Right renal cortex interstitium (tissue), 3 donors: ENCODE measurements around the gene COQ9. TPM values are rescaled to one million over a fixed set of nuclear protein-coding genes. Genes with fewer than 3 reads are reported as not detected.
"Not testable (repeated sequence)": the region's sequence is repeated elsewhere in the genome, so short reads cannot be mapped to it uniquely, and the experiment has no call there.

Experiments
- DNase-seq, 3 donors: peaks; one replicate each; pipeline ENCODE4 v3.0.0-alpha.2; 2013; ENCODE audit warnings: low read depth in 3 of 3, low spot score in 2 of 3
- polyA plus RNA-seq, 3 donors: library from polyadenylated mRNA; unstranded; fragments of 120-200 nt; gene quantifications; one replicate each; pipeline ENCODE4 v1.2.1, GENCODE V29; 2013; ENCODE audit not compliant: insufficient read length in 3 of 3

Gene COQ9
- polyA plus RNA-seq = 100 to 1,000 TPM in 2 of 3 donors, 10 to 100 TPM in 1; 97.3 to 101 (median 100) TPM

GRCh38 chr16:57447186-57447962 lies at the start of gene COQ9, which contains the start of gene CIAPIN1:
Gene COQ9 (plus strand): TSS chr16:57447479. CDS start chr16:57447506, 27 bp downstream.
Gene CIAPIN1 (minus strand): TSS chr16:57447385. CDS start chr16:57440928, 6,457 bp downstream.
- peak; percentile 76 to 90 (median 85) for DNase-seq

GRCh38 chr16:57397493-57397892 lies 49.8 kb upstream of the COQ9 start:
- not testable (repeated sequence) for DNase-seq

DNA sequence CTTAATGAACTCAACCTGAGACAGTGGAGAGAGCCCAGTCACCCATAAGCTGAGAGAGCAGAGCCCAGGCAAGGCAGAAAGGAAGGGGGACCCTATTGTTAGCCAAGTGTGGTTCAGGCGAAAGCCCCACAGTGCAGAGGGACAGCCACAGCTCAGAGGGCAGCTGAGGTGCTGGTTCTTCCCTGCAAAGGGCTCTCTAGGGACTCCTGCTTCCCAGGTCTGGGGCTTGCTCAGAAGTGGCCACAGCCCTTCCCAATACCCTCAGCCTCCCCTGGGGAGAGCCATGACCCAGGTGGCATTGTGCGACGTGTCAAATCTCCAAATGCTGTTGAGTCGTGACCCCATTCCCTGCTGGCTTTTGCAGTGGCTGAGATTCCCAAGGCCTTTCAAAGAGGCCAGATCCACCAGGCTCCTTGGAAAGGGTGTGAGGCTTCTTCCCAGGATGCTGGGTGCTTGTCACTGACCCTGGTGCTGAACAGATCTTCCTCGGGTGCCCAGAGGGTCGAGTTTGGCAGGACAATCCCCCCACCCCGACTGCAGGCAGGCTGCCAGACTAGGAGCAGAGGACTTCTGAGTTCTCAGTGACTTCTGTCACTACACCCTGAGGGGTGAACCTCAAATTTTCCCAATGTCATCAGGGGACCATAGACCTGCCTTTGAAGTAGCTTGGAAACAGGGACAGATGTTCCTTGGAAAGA lies 45.2 kb upstream of the COQ9 start:
- DNase-seq = no peak

DNA sequence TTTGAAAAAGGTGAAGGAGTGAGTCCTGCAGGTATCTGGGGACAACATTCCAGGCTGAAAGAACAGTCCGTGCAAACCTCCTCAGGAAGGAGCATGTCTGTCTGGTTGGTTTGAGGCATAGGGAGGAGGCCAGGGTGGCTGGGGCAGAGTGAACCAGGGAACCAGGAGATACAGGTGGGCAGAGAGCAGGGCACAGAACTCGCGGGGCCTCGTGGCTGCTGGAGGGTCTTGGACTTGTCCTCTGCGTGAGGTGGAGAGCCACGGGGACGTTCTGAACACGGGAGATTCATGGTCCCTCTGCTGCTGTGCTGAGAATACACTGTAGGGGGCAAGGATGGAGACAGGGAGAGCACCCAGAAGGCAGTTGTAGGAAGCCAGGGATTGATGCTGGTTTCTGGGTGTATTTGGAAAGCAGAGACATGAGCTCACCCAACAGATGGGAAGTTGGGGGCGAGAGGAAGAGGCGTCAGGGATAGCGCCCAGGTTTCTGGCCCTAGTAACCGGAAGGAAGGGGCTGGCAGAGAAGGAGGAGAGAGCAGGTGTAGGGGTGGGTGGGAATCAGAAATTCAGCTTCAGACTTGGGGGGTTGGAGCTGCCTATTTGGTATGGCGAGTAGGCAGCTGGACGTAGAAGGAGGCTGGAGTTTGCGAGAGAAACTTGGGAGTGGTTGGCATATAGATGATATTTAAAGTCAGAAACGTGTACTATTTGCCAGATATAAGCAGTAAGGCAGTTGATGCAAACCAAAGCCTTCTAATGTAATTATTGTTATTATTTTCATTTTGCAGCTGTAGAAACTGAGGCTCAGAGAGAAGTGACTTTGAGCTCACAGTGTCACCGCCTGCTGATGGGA lies 43.1 kb upstream of the COQ9 start, which contains the start of gene CCL17:
CCL17 (plus strand) TSS at position 803 of the 853 bp plus-strand sequence. CDS start 9,166 bp downstream, outside the sequence.
- DNase-seq = no peak

- no peak for DNase-seq
Observed at GRCh38 chr16:57405097-57405496, 42.2 kb upstream of the COQ9 start.

DNA sequence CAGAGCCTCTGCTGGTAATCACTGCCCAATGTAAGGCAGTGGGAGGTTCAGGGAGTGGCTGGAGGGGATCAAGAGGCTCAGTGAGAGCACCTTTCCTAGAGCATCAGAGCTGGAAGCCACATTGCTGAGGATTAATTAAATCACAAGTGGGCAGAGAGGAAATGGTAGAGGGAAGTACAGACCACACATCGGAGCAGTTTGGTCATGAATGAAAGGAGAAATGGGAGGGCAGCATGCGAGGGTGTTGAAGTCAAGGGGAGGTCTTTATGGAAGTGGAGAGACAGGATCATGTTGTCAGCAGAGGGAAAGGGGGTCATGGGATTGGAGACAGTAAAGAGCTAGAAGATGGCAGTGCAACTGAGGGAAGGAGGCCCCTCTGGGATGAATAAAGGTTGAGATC lies 40.4 kb upstream of the COQ9 start:
- no peak for DNase-seq

DNA sequence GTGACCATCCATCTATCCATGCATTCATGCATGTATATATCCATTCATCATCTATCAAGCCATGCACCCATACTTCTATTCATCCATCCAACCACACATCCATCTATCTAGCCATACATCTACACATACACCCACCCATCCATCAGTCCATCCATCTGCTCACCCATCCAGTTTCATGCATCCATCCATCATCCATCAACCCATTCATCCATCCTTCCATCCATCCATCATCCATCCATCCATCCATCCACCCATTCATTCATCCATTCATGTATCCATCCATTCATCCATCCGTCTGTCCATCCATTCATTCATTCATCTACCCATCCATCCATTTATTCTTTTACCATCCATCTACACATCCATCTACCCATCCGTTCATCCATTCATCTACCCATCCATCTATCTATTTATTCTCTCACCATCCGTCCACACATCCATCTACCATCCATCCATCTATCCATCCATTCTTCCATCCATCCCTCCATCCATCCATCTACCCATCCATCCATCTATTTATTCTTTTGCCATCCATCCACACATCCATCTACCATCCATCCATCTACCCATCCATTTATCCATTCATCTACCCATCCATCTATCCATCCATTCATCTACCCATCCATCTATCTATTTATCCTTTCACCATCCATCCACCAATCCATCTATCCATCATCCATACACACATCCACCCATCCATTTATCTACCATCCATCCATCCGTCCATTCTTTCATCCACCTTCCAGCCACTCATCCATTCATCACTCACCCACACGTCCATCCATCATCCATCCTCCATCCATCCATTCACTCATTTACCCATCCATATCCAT lies 39.5 kb upstream of the COQ9 start:
- no peak for DNase-seq

DNA sequence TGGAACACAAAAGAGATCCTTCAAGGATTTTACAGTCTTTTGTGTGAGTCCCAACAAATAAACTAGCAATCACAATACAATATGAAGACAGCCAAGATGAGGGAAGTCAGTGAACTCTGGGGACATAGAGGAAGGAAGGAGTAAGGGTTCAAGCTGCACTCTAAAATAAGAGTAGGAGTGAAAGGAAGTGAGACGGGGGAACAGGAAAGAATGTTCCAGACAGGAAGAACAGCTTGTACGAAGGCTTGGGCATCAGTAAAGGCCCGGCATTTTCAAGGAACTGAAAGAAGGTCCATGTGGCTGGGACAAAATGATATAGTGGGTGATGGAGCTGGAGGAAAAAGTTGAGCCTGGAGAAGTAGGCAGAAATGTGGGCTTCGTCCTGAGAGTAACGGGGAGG lies 38.2 kb upstream of the COQ9 start:
- no peak for DNase-seq

GRCh38 chr16:57409870-57410587 lies 37.2 kb upstream of the COQ9 start:
- DNase-seq = no peak

DNA sequence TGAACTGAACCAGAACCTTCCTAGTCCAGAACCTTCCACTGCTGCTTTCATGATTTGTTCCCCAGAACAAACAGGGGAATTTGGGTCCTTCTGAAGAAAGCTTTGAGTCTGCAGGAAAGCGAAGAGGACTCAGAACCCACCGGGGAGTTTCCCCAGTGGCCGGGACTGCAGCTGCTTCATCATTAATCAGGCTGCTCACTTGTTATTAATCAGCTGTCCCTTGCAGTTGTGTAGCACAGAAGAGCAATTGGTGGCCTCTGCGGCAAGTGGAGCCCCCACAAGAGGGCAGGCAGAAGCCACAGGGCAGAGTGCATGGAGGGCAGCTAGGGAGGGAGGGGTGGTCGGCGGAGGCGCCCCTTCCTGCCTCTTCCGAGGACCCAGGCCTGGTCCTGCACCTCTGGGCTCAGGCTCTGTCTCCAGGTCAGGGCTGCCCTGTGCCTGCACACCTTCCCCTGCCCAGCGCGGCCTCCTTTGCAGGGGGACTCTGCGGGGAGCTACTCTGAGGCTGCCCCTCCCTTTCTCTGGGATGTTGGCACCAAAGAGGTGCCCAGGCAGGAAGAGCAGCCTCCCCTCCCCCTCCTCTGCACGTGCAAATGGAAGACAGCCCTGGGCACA lies 35.8 kb upstream of the COQ9 start:
- no peak for DNase-seq

- DNase-seq = no peak
Observed at GRCh38 chr16:57412584-57412983, 34.7 kb upstream of the COQ9 start.

DNA sequence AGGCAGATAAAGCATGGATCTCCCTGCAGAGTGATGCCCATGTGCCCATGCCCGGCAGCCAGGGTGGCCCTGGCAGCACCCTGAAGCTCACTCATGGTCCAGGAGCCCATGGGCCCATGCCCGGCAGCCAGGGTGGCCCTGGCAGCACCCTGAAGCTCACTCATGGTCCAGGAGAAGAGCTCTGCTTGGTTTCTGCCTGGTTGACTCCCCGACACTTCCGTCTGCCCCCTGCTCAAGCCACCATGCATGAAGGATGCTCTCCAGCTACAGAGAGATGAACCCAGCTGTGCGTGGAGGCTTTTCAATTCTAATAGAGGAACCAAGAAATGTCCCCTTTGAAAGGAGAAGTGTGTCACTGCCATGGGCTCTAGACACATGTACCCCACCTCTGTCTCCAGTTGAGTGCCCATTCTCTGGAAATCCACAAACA lies 34.0 kb upstream of the COQ9 start:
- no peak for DNase-seq

- DNase-seq = no peak
Observed at GRCh38 chr16:57413733-57414132, 33.5 kb upstream of the COQ9 start.

DNA sequence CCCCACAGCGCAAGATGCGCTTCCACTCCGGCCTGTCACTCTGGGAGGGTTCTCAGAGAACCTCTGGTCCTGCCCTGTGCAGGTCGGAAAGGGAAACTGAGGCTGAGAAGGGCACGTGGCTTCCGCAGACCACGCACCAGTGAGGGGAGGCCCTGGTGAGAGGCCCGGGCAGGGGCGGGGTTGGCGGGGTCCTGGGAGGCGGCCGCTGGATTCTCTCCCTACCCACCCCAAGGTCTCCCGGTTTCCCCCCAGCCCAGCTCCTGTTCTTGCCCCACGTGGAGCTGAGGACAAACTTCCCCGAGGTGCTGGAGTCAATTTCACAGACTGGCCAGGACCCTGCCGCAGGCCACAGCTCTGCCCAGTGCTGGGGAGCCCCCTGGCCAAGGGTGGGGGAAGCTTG lies 31.2 kb upstream of the COQ9 start:
- DNase-seq = no peak

DNA sequence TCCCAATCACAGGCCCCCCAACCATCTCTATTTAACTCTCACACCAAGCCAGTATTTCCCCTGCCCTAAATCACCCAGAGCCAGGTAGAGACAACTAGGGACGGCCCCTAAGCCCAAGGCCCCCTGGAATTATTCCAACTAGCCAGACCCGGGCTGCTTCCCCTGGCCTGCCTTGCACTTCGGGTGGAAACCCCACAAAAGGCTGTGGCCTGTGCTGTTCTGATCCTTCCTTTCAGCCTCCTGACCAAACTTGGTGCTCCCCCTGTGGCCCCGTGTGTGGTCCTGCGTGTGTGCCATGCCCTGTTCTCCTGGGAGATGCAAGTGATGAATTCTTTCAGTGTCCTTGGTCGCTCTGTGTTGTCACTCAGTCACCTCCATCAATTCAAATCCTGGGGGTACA lies 27.8 kb upstream of the COQ9 start:
- DNase-seq = no peak

GRCh38 chr16:57422026-57422944 lies 25.0 kb upstream of the COQ9 start:
- DNase-seq = peak in 1 of 3 donors; percentile 53

DNA sequence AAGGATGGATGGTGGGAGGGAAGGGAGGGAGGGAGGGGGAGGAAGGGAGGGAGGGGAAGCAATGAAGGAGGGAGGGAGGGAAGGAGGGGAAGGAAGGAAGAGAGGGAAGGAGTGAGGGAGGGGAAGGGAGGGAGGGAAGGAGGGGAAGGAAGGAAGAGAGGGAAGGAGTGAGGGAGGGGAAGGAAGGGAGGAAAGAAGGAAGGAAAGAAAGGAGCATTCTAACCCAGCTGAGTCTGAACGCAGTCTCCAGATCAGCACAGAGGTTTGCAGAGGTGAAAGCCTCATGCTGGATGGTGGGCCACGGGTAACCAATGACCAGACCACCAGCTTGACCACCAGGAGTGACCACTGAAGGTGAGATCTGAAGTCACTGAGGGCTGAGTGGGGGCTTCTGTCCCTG lies 24.1 kb upstream of the COQ9 start:
- DNase-seq = no peak

DNA sequence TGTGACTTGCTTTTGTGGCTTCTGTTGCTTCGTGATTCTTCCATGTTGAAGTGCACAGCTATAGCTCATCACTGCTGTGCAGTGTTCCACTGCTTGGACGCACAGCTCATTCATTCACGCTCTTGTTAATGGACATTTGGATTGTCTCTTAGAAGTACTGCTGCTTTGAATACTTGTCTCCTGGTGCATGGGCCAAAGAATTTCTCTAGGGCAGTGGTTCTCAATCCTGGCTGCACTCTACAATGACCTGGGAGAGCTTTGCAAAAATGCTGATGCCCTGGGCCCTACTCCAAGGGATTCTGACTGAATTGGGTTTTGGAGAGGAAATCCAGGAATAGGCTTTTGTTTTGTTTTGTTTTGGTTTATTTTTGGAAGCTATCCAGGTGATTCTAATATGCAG lies 22.7 kb upstream of the COQ9 start:
- no peak for DNase-seq
